ENCODE measurements around the gene SBNO2.

The SBNO2 gene

GRCh38 chr19:1169921-1170885, 3.9 kb downstream of the SBNO2 start:
- in situ Hi-C loops (cut with MboI; ENCODE audit: low sequenced_read_pairs): no loop called here

- in situ Hi-C loops (cut with MboI; ENCODE audit: low sequenced_read_pairs): no loop called here
Measured at GRCh38 chr19:1169411-1169791, 4.7 kb downstream of the SBNO2 start.

DNA sequence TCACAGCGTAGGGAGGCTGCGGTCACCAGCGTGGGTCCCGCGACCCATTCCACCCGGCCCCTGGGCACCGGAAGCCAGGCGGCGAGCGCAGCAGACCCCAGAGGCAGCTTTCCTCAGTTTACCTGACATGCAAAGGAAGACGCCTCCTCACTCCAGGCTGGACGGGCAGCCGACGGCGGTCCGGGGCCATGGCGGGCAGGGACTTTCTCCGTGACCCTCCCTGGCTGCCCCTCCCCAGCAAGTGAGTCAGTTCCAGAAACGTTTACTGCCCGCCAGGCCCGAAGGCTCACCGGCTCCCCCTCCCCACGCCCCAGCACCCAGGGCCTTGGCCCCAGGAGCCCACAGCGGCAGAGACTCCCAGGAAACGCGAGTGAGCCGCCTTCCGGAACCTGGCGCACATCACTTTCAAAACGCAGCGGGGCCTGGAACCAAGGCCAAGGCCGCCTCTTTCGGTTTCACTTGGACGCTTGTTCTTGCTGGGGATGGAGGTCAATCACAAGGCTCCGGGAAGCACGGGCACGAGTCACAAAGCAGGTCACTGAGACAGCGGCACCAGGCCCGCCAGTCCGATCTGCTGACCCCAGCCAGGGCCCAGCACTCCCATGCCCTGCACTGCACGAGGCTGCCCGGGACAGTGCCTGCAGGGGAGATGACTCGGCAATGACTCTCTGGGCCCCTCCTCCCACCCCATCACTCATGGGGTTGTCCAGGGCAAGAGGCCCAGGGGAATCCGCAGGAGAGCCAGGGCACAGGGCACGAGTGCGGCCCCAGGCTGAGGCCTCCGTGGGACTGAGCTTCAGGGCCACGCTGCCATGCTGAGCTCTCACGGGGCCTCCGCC, 5.3 kb downstream of the SBNO2 start:
- in situ Hi-C loops (cut with MboI; ENCODE audit: low sequenced_read_pairs): no loop called here

- in situ Hi-C loops (cut with MboI; ENCODE audit: low sequenced_read_pairs): no loop called here
Measured at GRCh38 chr19:1167687-1168571, 6.1 kb downstream of the SBNO2 start.

DNA sequence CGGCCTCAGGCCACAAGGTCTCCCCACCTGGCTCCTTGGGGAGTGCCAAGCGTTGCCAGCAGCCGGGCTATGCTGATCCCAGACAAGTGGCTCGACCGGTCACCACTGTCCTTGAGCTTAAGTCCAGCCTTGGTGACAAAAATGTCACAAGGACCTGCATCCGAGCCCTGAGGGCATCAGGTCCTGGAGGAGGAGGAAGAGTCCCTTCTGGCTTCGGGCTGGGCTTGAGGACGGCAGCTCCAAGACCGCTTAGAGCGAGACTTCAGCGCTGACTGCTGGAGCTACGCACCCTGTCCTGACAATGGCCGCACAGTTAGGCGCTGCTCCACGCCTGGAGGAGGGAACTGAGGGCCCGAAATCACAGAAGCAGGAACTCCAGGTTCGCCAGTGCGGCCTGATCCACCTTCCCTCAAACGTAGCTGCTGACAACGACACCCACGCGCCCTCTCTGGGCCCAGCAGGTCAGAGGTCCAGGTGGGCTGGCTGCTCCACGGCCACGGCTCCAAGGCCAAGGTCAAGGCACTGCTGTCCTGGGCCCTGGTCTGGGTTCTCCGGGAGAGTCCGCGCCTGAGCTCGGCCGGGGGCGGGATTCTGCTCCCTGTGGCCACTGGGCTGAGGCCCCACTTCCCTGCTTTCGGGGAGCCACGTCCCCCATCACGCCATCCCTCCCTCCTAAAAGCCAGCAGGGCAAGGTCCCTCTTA, 7.0 kb downstream of the SBNO2 start:
- in situ Hi-C loops (cut with MboI; ENCODE audit: low sequenced_read_pairs): no loop called here

DNA sequence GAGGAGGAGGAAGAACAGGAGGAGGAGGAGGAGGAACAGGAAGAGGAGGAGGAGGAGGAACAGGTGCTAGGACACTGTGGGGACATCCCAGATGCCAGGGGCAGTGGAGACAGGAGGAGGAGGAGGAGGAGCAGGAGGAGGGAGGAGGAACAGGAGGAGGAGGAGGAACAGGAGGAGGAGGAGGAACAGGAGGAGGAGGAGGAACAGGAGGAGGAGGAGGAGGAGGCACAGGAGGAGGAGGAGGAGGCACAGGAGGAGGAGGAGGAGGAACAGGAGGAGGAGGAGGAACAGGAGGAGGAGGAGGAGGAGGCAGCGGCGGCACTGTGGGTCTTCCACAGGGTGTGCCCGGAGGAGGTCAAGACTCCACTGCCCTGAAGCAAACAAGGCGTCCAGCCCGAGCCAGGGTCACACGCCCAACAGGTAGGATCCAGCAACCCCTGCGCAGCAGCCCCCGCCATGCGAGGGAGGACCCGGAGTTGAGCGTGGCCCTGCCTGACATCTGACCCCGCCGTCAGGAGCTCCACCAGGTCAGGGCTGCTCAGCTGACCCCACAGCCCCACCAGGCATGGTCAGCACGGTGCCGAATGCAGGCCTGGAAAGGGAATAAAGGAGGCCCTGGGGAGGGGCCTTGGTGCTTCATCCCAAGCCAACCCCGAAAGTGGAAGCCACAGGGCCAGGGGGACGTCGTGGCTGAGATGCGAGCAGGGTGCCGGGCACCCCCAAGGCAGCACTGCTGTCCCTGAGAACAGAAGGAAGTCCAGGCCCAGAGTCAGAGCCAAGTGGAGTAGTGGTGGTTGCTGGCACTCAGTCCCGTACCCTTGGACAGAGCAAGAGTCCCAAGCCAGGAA, 9.2 kb downstream of the SBNO2 start:
- in situ Hi-C loops (cut with MboI; ENCODE audit: low sequenced_read_pairs): no loop called here

DNA sequence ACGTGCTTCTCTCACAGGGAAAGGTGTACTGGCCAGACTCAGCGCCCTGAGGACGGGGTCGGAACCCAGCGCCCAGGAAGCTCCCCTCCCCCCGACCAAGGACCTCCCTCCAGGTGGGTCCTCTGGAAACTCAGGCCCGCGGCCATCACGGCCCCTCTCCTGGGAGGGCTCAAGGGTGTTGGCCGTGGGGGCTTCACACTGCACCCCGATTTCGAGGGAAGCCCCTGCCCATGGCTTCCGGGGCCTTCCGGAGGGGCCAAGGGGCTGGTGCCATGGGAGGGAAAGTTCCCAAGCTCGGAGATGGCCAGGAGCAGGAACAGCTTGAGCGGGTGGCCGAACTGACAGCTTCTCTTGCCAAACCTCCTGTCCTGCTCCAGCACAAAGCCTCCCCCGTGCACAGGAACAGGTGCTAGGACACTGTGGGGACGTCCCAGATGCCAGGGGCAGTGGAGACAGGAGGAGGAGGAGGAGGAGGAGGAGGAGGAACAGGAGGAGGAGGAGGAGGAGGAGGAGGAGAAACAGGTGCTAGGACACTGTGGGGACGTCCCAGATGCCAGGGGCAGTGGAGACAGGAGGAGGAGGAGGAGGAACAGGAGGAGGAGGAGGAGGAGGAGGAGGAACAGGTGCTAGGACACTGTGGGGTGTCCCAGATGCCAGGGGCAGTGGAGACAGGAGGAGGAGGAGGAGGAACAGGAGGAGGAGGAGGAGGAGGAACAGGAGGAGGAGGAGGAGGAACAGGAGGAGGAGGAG, 10.0 kb downstream of the SBNO2 start:
- in situ Hi-C loops (cut with MboI; ENCODE audit: low sequenced_read_pairs): no loop called here

- in situ Hi-C loops (cut with MboI; ENCODE audit: low sequenced_read_pairs): no loop called here
Measured at GRCh38 chr19:1163283-1163933, 10.7 kb downstream of the SBNO2 start.

DNA sequence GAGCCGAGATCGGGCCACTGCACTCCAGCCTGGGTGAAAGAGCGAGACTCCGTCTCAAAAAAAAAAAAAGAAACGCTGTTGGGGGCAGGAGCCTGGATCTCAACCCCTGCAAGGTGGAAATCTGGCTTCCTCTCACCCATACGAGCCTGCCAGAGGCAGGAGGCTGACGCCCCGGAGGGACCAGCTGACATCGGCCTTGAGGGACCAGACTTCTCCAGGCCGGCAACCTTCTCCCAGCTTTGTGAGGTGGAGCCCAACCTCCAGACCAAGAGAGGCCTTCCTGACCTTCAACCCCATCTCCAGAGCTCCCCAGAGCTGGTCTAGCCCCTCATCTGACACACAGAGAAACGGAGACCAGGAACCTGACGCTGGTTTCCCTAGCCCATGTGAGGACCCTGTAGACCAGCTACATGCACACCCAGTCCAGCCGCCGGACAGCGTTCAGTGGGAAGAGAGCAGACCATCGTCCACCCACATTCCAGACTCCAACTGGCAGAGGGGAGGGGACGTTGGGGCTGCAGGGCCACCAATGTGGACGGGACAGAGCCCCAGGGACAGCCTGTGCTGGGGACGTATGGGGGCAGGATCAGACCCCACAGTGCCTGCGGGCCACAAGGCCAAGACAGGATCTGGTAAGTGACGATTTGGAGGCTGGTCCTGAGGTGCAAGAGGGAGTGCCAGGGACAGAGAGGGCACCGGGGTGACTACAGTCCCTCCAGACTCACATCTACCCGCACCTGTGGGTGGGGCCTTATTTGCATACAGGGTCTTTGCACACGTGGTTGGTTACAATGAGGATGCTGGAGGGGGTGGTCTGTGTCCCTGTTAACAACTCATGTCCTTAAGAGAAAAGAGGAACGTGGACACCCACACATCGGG, 11.4 kb downstream of the SBNO2 start:
- in situ Hi-C loops (cut with MboI; ENCODE audit: low sequenced_read_pairs): no loop called here

DNA sequence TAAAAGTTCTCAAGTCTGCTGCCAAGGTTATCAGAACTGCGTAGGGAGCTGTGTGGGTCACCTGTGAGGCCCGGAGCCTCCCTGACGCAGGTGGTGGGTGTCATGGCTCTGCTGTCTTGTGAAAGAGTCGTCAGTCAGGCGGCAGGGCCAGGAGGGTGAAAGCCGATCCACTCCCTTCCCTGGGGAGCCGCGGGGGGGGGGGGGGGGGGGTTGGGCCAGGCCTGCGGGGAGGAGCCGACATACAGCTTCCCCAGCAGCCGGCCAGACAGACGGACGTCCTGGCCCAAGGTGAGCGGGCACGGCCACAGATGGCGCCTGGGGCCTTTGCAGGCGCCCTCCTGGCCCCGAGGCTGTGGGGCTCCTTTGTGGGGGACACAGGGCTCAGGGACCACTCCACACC, 12.4 kb downstream of the SBNO2 start:
- in situ Hi-C loops (cut with MboI; ENCODE audit: low sequenced_read_pairs): no loop called here

- in situ Hi-C loops (cut with MboI; ENCODE audit: low sequenced_read_pairs): no loop called here
Measured at GRCh38 chr19:1159864-1160595, 14.0 kb downstream of the SBNO2 start.

DNA sequence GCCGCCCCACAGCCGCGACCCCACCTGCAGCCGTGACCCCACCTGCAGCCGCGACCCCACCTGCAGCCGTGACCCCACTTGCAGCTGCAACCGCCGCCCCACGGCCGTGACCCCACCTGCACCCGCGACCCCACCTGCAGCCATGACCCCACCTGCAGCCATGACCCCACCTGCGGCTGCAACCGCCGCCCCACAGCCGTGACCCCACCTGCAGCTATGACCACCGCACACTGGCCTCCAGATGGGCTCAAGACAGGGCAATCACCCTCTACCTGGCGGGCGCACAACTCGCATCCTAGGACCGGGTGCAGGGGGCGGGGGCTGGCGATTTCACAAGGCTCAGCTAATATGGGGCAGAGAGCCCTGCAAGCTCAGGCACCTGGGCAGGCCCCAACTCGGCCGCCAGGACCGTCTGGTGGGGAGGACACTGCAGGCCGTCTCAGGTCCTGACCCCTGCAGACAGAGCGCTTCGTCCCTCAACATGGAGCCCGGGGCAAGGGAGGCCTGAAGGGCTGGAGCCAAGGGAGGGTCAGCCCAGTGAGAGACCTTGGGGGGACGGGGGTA, 15.1 kb downstream of the SBNO2 start:
- in situ Hi-C loops (cut with MboI; ENCODE audit: low sequenced_read_pairs): no loop called here

DNA sequence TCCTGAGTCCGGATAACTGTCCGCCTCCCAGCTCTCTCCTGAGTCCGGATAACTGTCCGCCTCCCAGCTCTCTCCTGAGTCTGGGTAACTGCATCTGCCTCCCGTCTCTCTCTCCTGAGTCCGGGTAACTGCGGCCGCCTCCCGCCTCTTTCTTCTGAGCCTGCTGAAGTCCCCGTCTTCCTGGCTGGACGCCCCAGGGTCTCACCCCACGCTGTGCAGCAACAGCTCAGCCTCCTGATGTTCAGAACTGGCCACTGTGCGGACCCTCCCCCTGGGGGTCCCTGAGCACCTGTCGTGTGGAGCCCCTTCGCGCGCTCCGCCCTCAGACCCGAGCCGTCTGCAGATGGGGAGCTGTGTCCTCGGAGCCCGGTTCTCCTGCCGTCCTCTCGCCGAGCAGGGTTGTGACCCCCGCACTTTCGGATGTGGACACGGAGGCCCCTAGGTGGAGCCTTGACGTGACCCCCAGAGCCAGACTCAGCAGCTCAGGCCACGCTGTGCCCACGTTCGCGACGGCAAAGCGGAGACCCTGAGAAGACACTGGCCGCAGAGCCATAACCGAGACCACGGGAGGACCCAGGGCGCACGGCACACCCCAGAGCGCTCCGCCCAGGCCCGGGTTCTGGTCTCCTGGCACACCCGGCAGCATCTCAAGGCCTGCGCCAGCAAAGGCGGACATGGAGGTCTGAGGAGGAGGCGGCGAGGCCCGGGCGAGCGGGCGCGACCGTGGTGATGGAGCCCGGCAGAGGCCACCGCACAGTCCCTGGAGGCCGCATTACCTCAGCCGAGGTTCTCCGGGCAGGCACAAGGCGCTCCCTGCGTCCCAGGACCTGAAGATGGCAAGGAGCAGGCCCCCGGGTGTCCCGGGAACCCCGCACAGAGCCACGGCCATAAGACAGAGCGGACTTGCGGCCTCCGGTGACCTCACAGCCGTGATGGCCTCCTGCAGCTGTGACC, 15.9 kb downstream of the SBNO2 start:
- in situ Hi-C loops (cut with MboI; ENCODE audit: low sequenced_read_pairs): no loop called here

DNA sequence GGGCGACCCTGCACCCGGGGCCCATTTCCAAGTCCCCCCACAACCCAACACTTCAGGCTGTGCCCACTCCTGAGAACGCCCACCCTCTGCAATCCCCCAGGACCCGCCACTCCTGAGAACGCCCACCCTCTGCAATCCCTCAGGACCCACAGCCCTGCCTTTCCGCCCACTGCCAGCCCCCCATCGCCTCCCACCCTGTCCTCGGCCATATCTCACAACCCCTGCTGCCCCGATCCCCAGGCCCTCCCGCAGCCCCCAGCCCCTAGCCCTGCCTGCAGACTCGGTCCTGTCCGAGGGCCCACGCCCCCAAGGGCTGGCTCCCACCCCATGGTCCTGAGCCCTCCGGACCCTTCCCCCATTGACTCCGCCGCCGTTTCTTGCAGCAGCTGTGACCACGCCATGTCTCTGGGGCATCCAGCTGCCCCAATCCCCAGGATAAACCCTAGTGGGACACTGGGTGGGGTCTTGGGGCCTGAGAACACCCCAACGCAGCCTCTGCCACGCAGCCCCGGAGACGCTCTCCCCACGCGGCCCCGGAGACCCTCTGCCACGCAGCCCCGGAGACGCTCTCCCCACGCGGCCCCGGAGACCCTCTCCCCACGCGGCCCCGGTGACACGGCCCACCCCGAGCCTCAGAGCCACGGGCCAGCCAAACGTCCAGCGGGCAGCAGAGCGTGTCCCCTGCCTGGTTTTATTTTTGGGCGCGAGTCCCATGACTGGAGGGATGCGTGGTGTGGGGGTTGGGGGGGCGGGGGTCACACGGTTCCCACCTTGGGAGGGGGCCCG, 17.0 kb downstream of the SBNO2 start:
- in situ Hi-C loops (cut with MboI; ENCODE audit: low sequenced_read_pairs): no loop called here

Data from HL-60/S4 (cell line).